ENCODE results near the gene HERC3. TPM values are rescaled to one million over a fixed set of nuclear protein-coding genes. Genes with fewer than 3 reads are reported as not detected.

Gene HERC3
- total and polyA plus RNA-seq, 2 experiments from 2014 or later, result 2.2 to 2.4 TPM

DNA sequence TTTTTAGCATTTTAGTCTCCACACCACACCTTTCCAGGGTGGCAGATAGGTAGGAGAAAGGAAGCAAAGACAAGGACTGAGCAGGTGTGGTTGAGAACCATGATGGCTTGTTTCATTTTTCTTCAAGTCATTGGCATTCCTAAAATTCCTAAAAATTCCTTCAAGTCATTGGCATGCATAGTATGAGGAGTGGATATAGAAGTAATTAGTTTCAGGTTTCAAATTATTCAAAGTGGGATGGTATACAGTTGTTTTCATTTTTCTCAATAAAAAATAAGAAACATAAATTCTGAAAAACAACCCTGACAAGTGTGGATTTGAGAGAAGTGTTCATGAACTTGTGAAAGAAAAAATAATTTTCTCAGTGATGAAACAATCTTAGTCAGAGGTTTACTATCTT, 22.3 kb upstream of the HERC3 start:
- H3K4me3 Mint-ChIP-seq, result no peak overlapping the region

More for the DNA sequence above, 22.3 kb upstream of the HERC3 start:
- peak overlapping the region; percentile 88 for H3K27ac Mint-ChIP-seq
- no peak overlapping the region for H3K4me2 ChIP-seq
- no peaks in the 10 kb centered on the region for H3K4me1 ChIP-seq (ENCODE audit: insufficient read depth)
- H3K79me2 ChIP-seq (replicated peaks; ENCODE audit: insufficient read depth), result no peaks in the 10 kb centered on the region
- peaks cover 24% of the 10 kb centered on the region for H3K9me2 ChIP-seq (ENCODE audit: insufficient read depth)
- H3K27ac ChIP-seq (ENCODE audit: low read depth), result no peak overlapping the region
- ATAC-seq, result no peak
- H3K27me3 Mint-ChIP-seq (ENCODE audit: insufficient read depth, low read depth, poor library complexity), result no peaks in the 10 kb centered on the region
- no peaks in the 10 kb centered on the region for H3K36me3 ChIP-seq (ENCODE audit: insufficient read depth)
- H3F3A ChIP-seq (replicated peaks; ENCODE audit: low read depth), result no peaks in the 10 kb centered on the region
- DNase-seq (ENCODE audit: low spot score), result peak; percentile 38
- H2AFZ ChIP-seq, result peak overlapping the region; percentile 30; the same call in 1 of the 2 replicates
- H3K9me3 Mint-ChIP-seq, result no peaks in the 10 kb centered on the region
- H3K4me1 Mint-ChIP-seq, result peaks cover 15% of the 10 kb centered on the region
- H4K20me1 ChIP-seq (replicated peaks; ENCODE audit: insufficient read depth), result no peaks in the 10 kb centered on the region
- no peaks in the 10 kb centered on the region for H3K36me3 Mint-ChIP-seq (ENCODE audit: low read depth)
- H3K27me3 ChIP-seq (ENCODE audit: insufficient read depth), result no peaks in the 10 kb centered on the region
- TF ChIP-seq, protein P1, sequence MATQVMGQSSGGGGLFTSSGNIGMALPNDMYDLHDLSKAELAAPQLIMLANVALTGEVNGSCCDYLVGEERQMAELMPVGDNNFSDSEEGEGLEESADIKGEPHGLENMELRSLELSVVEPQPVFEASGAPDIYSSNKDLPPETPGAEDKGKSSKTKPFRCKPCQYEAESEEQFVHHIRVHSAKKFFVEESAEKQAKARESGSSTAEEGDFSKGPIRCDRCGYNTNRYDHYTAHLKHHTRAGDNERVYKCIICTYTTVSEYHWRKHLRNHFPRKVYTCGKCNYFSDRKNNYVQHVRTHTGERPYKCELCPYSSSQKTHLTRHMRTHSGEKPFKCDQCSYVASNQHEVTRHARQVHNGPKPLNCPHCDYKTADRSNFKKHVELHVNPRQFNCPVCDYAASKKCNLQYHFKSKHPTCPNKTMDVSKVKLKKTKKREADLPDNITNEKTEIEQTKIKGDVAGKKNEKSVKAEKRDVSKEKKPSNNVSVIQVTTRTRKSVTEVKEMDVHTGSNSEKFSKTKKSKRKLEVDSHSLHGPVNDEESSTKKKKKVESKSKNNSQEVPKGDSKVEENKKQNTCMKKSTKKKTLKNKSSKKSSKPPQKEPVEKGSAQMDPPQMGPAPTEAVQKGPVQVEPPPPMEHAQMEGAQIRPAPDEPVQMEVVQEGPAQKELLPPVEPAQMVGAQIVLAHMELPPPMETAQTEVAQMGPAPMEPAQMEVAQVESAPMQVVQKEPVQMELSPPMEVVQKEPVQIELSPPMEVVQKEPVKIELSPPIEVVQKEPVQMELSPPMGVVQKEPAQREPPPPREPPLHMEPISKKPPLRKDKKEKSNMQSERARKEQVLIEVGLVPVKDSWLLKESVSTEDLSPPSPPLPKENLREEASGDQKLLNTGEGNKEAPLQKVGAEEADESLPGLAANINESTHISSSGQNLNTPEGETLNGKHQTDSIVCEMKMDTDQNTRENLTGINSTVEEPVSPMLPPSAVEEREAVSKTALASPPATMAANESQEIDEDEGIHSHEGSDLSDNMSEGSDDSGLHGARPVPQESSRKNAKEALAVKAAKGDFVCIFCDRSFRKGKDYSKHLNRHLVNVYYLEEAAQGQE (IDR thresholded peaks at IDR 0.05; ENCODE audit: unreplicated experiment), result no peak
- TF ChIP-seq EZH2 (IDR thresholded peaks at IDR 0.05; ENCODE audit: low read depth, unreplicated experiment) (no peak), ZNF331 (CRISPR knock-in tag; IDR thresholded peaks at IDR 0.05; ENCODE audit: low read depth) (no peak), CREB1 (CRISPR knock-in tag; IDR thresholded peaks at IDR 0.05; ENCODE audit: low read depth) (no peak), STAT1 (IDR thresholded peaks at IDR 0.05; ENCODE audit: unreplicated experiment) (no peak), JUNB (IDR thresholded peaks at IDR 0.05; ENCODE audit: unreplicated experiment) (no peak), ZNF114 (CRISPR knock-in tag; IDR thresholded peaks at IDR 0.05) (no peak), NANOG (IDR thresholded peaks at IDR 0.05; ENCODE audit: borderline replicate concordance) (no peak), EZH2phosphoT487 (IDR thresholded peaks at IDR 0.05; ENCODE audit: unreplicated experiment) (no peak), POLR2AphosphoS5 (IDR thresholded peaks at IDR 0.05; ENCODE audit: low read depth) (no peak)
- TF ChIP-seq, protein P2, sequence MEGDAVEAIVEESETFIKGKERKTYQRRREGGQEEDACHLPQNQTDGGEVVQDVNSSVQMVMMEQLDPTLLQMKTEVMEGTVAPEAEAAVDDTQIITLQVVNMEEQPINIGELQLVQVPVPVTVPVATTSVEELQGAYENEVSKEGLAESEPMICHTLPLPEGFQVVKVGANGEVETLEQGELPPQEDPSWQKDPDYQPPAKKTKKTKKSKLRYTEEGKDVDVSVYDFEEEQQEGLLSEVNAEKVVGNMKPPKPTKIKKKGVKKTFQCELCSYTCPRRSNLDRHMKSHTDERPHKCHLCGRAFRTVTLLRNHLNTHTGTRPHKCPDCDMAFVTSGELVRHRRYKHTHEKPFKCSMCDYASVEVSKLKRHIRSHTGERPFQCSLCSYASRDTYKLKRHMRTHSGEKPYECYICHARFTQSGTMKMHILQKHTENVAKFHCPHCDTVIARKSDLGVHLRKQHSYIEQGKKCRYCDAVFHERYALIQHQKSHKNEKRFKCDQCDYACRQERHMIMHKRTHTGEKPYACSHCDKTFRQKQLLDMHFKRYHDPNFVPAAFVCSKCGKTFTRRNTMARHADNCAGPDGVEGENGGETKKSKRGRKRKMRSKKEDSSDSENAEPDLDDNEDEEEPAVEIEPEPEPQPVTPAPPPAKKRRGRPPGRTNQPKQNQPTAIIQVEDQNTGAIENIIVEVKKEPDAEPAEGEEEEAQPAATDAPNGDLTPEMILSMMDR (conservative IDR thresholded peaks at IDR 0.05; ENCODE audit: low read depth in 2 of 2), result no peak
- TF ChIP-seq, protein P3, sequence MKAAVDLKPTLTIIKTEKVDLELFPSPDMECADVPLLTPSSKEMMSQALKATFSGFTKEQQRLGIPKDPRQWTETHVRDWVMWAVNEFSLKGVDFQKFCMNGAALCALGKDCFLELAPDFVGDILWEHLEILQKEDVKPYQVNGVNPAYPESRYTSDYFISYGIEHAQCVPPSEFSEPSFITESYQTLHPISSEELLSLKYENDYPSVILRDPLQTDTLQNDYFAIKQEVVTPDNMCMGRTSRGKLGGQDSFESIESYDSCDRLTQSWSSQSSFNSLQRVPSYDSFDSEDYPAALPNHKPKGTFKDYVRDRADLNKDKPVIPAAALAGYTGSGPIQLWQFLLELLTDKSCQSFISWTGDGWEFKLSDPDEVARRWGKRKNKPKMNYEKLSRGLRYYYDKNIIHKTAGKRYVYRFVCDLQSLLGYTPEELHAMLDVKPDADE (IDR thresholded peaks at IDR 0.05), result no peak
- TF ChIP-seq, protein P4, sequence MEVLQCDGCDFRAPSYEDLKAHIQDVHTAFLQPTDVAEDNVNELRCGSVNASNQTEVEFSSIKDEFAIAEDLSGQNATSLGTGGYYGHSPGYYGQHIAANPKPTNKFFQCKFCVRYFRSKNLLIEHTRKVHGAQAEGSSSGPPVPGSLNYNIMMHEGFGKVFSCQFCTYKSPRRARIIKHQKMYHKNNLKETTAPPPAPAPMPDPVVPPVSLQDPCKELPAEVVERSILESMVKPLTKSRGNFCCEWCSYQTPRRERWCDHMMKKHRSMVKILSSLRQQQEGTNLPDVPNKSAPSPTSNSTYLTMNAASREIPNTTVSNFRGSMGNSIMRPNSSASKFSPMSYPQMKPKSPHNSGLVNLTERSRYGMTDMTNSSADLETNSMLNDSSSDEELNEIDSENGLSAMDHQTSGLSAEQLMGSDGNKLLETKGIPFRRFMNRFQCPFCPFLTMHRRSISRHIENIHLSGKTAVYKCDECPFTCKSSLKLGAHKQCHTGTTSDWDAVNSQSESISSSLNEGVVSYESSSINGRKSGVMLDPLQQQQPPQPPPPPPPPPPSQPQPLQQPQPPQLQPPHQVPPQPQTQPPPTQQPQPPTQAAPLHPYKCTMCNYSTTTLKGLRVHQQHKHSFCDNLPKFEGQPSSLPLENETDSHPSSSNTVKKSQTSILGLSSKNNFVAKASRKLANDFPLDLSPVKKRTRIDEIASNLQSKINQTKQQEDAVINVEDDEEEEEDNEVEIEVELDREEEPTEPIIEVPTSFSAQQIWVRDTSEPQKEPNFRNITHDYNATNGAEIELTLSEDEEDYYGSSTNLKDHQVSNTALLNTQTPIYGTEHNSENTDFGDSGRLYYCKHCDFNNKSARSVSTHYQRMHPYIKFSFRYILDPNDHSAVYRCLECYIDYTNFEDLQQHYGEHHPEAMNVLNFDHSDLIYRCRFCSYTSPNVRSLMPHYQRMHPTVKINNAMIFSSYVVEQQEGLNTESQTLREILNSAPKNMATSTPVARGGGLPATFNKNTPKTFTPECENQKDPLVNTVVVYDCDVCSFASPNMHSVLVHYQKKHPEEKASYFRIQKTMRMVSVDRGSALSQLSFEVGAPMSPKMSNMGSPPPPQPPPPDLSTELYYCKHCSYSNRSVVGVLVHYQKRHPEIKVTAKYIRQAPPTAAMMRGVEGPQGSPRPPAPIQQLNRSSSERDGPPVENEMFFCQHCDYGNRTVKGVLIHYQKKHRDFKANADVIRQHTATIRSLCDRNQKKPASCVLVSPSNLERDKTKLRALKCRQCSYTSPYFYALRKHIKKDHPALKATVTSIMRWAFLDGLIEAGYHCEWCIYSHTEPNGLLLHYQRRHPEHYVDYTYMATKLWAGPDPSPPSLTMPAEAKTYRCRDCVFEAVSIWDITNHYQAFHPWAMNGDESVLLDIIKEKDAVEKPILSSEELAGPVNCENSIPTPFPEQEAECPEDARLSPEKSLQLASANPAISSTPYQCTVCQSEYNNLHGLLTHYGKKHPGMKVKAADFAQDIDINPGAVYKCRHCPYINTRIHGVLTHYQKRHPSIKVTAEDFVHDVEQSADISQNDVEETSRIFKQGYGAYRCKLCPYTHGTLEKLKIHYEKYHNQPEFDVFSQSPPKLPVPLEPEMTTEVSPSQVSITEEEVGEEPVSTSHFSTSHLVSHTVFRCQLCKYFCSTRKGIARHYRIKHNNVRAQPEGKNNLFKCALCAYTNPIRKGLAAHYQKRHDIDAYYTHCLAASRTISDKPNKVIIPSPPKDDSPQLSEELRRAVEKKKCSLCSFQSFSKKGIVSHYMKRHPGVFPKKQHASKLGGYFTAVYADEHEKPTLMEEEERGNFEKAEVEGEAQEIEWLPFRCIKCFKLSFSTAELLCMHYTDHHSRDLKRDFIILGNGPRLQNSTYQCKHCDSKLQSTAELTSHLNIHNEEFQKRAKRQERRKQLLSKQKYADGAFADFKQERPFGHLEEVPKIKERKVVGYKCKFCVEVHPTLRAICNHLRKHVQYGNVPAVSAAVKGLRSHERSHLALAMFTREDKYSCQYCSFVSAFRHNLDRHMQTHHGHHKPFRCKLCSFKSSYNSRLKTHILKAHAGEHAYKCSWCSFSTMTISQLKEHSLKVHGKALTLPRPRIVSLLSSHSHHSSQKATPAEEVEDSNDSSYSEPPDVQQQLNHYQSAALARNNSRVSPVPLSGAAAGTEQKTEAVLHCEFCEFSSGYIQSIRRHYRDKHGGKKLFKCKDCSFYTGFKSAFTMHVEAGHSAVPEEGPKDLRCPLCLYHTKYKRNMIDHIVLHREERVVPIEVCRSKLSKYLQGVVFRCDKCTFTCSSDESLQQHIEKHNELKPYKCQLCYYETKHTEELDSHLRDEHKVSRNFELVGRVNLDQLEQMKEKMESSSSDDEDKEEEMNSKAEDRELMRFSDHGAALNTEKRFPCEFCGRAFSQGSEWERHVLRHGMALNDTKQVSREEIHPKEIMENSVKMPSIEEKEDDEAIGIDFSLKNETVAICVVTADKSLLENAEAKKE (CRISPR knock-in tag; IDR thresholded peaks at IDR 0.05), result no peak
- H3K4me3 ChIP-seq, result no peak overlapping the region
